Parathyroid adenoma (tissue), 2 donors: Measurements from ENCODE around the gene TMEM200A.

ENCODE experiments used
- H2AFZ ChIP-seq: fragments of 300-600 bp; sonication (generic); one replicate; pipeline ENCODE4 v1.7.0; 2017; ENCODE audit warnings: antibody characterized with exemption, mild to moderate bottlenecking
- H3K27ac ChIP-seq: fragments of 300-600 bp; sonication (generic); one replicate; pipeline ENCODE4 v1.7.0; 2017
- H3K27me3 ChIP-seq: fragments of 300-600 bp; sonication (generic); one replicate; pipeline ENCODE4 v1.7.0; 2017; ENCODE audit warnings: low read length; ENCODE audit not compliant: control insufficient read depth, insufficient read depth
- H3K36me3 ChIP-seq: fragments of 300-600 bp; sonication (generic); one replicate; pipeline ENCODE4 v1.7.0; 2017; ENCODE audit warnings: low read length; ENCODE audit not compliant: control insufficient read depth, insufficient read depth
- H3K4me1 ChIP-seq: fragments of 300-600 bp; sonication (generic); one replicate; pipeline ENCODE4 v1.7.0; 2017; ENCODE audit warnings: control low read depth
- H3K4me2 ChIP-seq: fragments of 300-600 bp; sonication (generic); one replicate; pipeline ENCODE4 v1.7.0; 2017; ENCODE audit warnings: low read length
- H3K4me3 ChIP-seq: fragments of 300-600 bp; sonication (generic); one replicate; pipeline ENCODE4 v1.7.0; 2017; ENCODE audit warnings: low read depth, low read length
- H3K79me2 ChIP-seq: fragments of 300-600 bp; sonication (generic); one replicate; pipeline ENCODE4 v1.7.0; 2017; ENCODE audit warnings: control low read depth
- H3K9ac ChIP-seq: fragments of 300-600 bp; sonication (generic); one replicate; pipeline ENCODE4 v1.7.0; 2017; ENCODE audit warnings: mild to moderate bottlenecking
- H3K9me3 ChIP-seq: fragments of 300-600 bp; sonication (generic); one replicate; pipeline ENCODE4 v1.7.0; 2017; ENCODE audit warnings: low read length; ENCODE audit not compliant: control insufficient read depth
- TF ChIP-seq, protein P1 (sequence below): fragments of 300-600 bp; sonication (generic); IDR thresholded peaks from one replicate; pipeline ENCODE4 v1.7.0; 2017; ENCODE audit warnings: antibody characterized with exemption, mild to moderate bottlenecking
- donor health status: primary hyperparathyroidism.

The TMEM200A gene

DNA sequence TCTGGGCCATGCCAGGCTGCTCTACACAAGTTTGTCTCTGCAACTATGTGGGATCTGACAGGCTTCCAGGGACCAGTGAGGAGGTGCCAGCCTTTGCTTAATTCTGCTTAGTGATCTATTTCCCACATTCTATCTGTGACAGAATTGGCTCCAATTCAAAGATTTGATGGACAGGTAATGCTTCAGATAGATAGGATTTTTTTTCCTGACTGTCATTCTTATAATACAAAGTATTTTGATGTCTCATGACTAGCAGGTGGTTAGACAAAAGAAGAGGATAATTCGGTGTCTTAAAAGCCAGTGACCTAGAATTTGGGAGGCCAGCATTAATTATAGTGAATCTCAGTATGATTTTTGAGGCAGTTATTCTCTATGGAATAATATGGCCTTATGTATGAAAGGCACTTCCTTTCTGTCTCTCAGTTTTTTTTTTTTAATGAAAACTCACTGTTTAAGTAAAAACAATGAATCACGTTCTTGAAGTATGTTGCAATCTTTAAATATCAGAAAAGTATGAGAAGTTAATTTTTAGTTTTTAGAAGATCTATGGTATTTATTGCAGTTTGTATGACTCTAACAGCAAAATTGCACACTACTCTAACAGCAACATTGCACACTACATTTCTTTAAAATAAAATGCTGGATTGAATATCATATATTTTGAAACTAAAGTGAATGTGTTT is 43.7 kb downstream of the TMEM200A start:
- no peaks in the 10 kb centered on the region for H3K36me3 ChIP-seq
- no peak overlapping the region for H2AFZ ChIP-seq
- no peak overlapping the region for H3K27ac ChIP-seq
- no peaks in the 10 kb centered on the region for H3K4me1 ChIP-seq
- H3K9ac ChIP-seq = no peak overlapping the region
- H3K4me2 ChIP-seq = no peak overlapping the region
- no peak overlapping the region for H3K4me3 ChIP-seq
- TF ChIP-seq, protein P1, sequence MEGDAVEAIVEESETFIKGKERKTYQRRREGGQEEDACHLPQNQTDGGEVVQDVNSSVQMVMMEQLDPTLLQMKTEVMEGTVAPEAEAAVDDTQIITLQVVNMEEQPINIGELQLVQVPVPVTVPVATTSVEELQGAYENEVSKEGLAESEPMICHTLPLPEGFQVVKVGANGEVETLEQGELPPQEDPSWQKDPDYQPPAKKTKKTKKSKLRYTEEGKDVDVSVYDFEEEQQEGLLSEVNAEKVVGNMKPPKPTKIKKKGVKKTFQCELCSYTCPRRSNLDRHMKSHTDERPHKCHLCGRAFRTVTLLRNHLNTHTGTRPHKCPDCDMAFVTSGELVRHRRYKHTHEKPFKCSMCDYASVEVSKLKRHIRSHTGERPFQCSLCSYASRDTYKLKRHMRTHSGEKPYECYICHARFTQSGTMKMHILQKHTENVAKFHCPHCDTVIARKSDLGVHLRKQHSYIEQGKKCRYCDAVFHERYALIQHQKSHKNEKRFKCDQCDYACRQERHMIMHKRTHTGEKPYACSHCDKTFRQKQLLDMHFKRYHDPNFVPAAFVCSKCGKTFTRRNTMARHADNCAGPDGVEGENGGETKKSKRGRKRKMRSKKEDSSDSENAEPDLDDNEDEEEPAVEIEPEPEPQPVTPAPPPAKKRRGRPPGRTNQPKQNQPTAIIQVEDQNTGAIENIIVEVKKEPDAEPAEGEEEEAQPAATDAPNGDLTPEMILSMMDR = no peak
- H3K9me3 ChIP-seq = no peaks in the 10 kb centered on the region
- no peaks in the 10 kb centered on the region for H3K27me3 ChIP-seq
- H3K79me2 ChIP-seq = no peaks in the 10 kb centered on the region

DNA sequence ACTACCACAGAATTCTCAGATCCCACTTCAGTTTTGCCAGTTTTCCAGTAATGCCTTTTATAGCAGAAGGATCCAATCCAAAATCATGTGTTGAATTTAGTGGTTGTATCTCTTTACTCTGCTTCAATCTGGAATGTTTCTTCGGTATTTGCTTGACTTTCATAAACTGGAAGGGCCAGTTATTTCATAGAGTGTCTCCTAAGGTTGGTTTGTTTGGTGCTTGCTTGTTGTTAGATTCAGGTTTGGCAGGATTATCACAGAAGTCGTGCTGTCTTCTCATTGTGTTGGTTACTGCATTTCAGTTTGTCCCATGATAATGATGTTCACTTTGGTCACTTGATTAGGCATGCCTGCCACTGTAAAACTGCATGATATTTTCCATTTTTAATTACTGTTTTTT is 45.7 kb downstream of the TMEM200A start:
- H3K4me1 ChIP-seq = no peaks in the 10 kb centered on the region
- H3K4me3 ChIP-seq = no peak overlapping the region
- no peak overlapping the region for H3K4me2 ChIP-seq
- no peak overlapping the region for H3K9ac ChIP-seq
- H3K27me3 ChIP-seq = no peaks in the 10 kb centered on the region
- H2AFZ ChIP-seq = no peak overlapping the region
- no peaks in the 10 kb centered on the region for H3K36me3 ChIP-seq
- H3K9me3 ChIP-seq = no peaks in the 10 kb centered on the region
- TF ChIP-seq, protein P1 = no peak
- no peak overlapping the region for H3K27ac ChIP-seq
- no peaks in the 10 kb centered on the region for H3K79me2 ChIP-seq

DNA sequence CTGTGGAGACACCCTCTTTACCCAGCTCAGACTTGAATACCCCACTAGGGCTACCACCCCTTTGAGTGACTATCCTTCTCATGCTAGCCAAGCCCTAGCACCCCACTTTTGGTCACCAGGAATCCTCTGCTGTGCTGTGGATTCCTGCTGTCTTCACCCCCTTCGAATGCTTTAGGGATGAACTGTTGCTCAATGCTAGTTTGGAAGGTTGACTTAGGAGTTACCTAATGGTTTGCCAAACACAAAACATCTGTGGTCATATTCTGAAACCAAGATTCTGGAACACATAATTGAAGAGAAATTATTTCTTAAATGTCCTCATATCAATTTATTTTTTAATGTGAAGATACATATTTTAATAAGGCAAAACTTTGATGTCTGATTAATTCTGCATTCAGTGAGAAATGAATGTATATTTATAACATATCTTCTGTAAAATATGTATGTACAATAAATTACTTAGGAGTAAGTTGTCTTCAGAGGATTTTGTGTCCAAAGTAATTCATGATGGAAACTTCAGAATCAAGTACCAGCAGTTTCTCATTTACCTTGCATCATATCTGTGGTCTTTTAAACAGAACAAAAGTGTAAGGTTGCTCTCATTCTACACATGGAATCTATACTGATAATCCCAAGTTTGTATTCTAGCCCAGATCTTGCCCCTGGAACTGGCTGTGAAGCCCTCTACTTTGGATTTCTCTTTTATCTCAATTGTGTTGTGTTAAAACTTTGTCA is 46.9 kb downstream of the TMEM200A start:
- Histone ChIP-seq H3K4me2 (no peak overlapping the region), H3K27ac (no peak overlapping the region), H3K9ac (no peak overlapping the region), H3K4me3 (no peak overlapping the region), H2AFZ (no peak overlapping the region), H3K36me3 (no peaks in the 10 kb centered on the region), H3K27me3 (no peaks in the 10 kb centered on the region), H3K79me2 (no peaks in the 10 kb centered on the region), H3K4me1 (no peaks in the 10 kb centered on the region), H3K9me3 (no peaks in the 10 kb centered on the region)
- TF ChIP-seq, protein P1 = no peak

DNA sequence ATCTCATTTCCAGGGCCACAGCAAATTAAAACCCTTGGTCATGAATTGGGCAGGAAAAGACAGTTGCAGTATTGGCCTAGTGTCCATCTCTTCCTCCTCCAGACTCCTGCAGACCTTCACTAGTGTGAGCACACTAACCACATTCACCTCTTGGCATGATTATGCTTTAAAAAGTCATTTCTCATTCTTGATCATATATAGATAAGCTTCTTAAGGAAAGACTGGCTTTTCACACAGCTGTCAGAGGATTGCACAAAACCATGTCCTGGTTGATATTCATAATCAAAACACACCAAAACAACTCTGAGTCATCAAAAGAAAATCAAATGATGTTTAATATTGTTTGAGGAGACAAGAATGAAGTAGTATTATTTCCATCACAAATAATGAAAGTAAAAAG is 52.1 kb downstream of the TMEM200A start:
- H3K9me3 ChIP-seq = no peaks in the 10 kb centered on the region
- no peak overlapping the region for H3K9ac ChIP-seq
- TF ChIP-seq, protein P1 = no peak
- H3K4me2 ChIP-seq = no peak overlapping the region
- no peak overlapping the region for H3K4me3 ChIP-seq
- no peak overlapping the region for H2AFZ ChIP-seq
- no peaks in the 10 kb centered on the region for H3K4me1 ChIP-seq
- no peaks in the 10 kb centered on the region for H3K79me2 ChIP-seq
- H3K27me3 ChIP-seq = no peaks in the 10 kb centered on the region
- no peaks in the 10 kb centered on the region for H3K36me3 ChIP-seq
- H3K27ac ChIP-seq = no peak overlapping the region

DNA sequence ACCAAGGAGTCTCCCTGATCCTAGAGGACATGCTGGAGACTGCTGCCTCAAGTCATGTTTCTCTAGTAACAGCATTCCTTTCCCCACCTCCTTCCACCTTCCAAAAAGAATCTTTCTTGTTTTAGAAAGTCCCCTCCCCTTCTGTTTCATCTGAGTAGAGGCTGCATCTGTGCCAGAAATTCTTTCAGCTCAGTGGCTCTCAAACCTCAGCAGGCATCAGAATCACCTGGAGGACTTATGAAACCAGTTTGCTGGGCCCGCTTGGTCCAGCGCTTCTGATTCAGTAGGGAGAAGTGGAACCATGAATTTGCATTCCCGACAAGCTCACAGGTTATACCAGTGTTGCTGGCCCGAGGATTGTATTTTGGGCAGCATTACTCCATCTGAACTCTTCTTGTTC is 55.1 kb downstream of the TMEM200A start:
- no peaks in the 10 kb centered on the region for H3K36me3 ChIP-seq
- no peak overlapping the region for H3K9ac ChIP-seq
- H3K27me3 ChIP-seq = no peaks in the 10 kb centered on the region
- H3K9me3 ChIP-seq = no peaks in the 10 kb centered on the region
- TF ChIP-seq, protein P1 = no peak
- H3K4me3 ChIP-seq = no peak overlapping the region
- H3K4me1 ChIP-seq = no peaks in the 10 kb centered on the region
- no peak overlapping the region for H3K27ac ChIP-seq
- no peak overlapping the region for H3K4me2 ChIP-seq
- H2AFZ ChIP-seq = no peak overlapping the region
- H3K79me2 ChIP-seq = no peaks in the 10 kb centered on the region
